GM23338 (cell line): ENCODE measurements around the gene ANO1. TPM values are rescaled to one million over a fixed set of nuclear protein-coding genes. Genes with fewer than 3 reads are reported as not detected.

ENCODE experiments used
- ATAC-seq: fragments of 200-7000 bp; cut with Tn5 transposase; 3 replicates; pipeline ENCODE4 v1.9.1; 2020
- DNase-seq: peaks from one replicate; pipeline ENCODE4 v3.0.0-alpha.2; 2015; ENCODE audit warnings: low spot score
- H2AFZ ChIP-seq: fragments of 200-600 bp; sonication (generic); 2 replicates; pipeline ENCODE4 v1.8.0; 2016; ENCODE audit warnings: antibody characterized with exemption, mild to moderate bottlenecking, moderate library complexity
- H3F3A ChIP-seq: fragments of 200-600 bp; sonication (generic); replicated peaks from 2 replicates; pipeline ENCODE4 v1.8.0; 2017; ENCODE audit warnings: antibody characterized with exemption, mixed run types, low read depth
- H3K27ac ChIP-seq: fragments of 200-600 bp; sonication (generic); 2 replicates; pipeline ENCODE4 v1.6.1; 2016; ENCODE audit warnings: low read depth
- H3K27me3 ChIP-seq: fragments of 200-600 bp; sonication (generic); 2 replicates; pipeline ENCODE4 v1.8.0; 2016; ENCODE audit warnings: mild to moderate bottlenecking, mixed run types, moderate library complexity; ENCODE audit not compliant: insufficient read depth
- H3K36me3 ChIP-seq: fragments of 200-600 bp; sonication (generic); 2 replicates; pipeline ENCODE4 v1.8.0; 2016; ENCODE audit warnings: mild to moderate bottlenecking; ENCODE audit not compliant: insufficient read depth
- H3K4me1 ChIP-seq: fragments of 200-600 bp; sonication (generic); 2 replicates; pipeline ENCODE4 v1.8.0; 2016; ENCODE audit warnings: mild to moderate bottlenecking, moderate library complexity; ENCODE audit not compliant: insufficient read depth
- H3K4me2 ChIP-seq: fragments of 200-600 bp; sonication (generic); 2 replicates; pipeline ENCODE4 v1.7.1; 2017; ENCODE audit warnings: mixed run types
- H3K4me3 ChIP-seq: fragments of 200-600 bp; sonication (generic); 2 replicates; pipeline ENCODE4 v1.6.1; 2016; ENCODE audit warnings: mixed run types
- H3K79me2 ChIP-seq: fragments of 200-600 bp; sonication (generic); replicated peaks from 2 replicates; pipeline ENCODE4 v1.8.0; 2017; ENCODE audit warnings: mild to moderate bottlenecking; ENCODE audit not compliant: insufficient read depth
- H3K9me2 ChIP-seq: fragments of 200-600 bp; sonication (generic); 2 replicates; pipeline ENCODE4 v1.8.0; 2017; ENCODE audit not compliant: insufficient read depth
- H4K20me1 ChIP-seq: fragments of 200-600 bp; sonication (generic); replicated peaks from 2 replicates; pipeline ENCODE4 v1.8.0; 2017; ENCODE audit warnings: mild to moderate bottlenecking; ENCODE audit not compliant: insufficient read depth
- H3K27ac Mint-ChIP-seq: 2 replicates; pipeline ENCODE4 v1.8.0; 2020; ENCODE audit warnings: inconsistent platforms, mild to moderate bottlenecking, moderate library complexity, mixed read lengths
- H3K27me3 Mint-ChIP-seq: 3 replicates; pipeline ENCODE4 v1.8.0; 2022; ENCODE audit warnings: low read depth, mild to moderate bottlenecking, moderate library complexity, mixed read lengths, inconsistent platforms; ENCODE audit not compliant: insufficient read depth, poor library complexity
- H3K36me3 Mint-ChIP-seq: 3 replicates; pipeline ENCODE4 v1.8.0; 2021; ENCODE audit warnings: low read depth, mild to moderate bottlenecking, inconsistent platforms, moderate library complexity, mixed read lengths
- H3K4me1 Mint-ChIP-seq: 3 replicates; pipeline ENCODE4 v1.8.0; 2020; ENCODE audit warnings: mild to moderate bottlenecking, inconsistent platforms, mixed read lengths
- H3K4me3 Mint-ChIP-seq: 3 replicates; pipeline ENCODE4 v1.8.0; 2021; ENCODE audit warnings: moderate library complexity, mild to moderate bottlenecking, inconsistent platforms, mixed read lengths
- H3K9me3 Mint-ChIP-seq: 3 replicates; pipeline ENCODE4 v1.8.0; 2020; ENCODE audit warnings: moderate library complexity, mild to moderate bottlenecking, inconsistent platforms, mixed read lengths
- ETS1 ChIP-seq: IDR thresholded peaks from 2 replicates; pipeline ENCODE4 v1.6.1; 2016; ENCODE audit warnings: antibody characterized with exemption
- EZH2 ChIP-seq: fragments of 200-600 bp; sonication (generic); IDR thresholded peaks from one replicate; pipeline ENCODE4 v1.8.0; 2017; ENCODE audit warnings: antibody characterized with exemption, mild to moderate bottlenecking, low read depth; ENCODE audit not compliant: unreplicated experiment
- EZH2phosphoT487 ChIP-seq: fragments of 200-600 bp; sonication (generic); IDR thresholded peaks from one replicate; pipeline ENCODE4 v1.8.1; 2018; ENCODE audit warnings: antibody characterized with exemption; ENCODE audit not compliant: unreplicated experiment
- NANOG ChIP-seq: IDR thresholded peaks from 2 replicates; pipeline ENCODE4 v1.6.1; 2016; ENCODE audit warnings: antibody characterized with exemption, borderline replicate concordance
- POLR2AphosphoS5 ChIP-seq: IDR thresholded peaks from 2 replicates; pipeline ENCODE4 v1.6.1; 2016; ENCODE audit warnings: antibody characterized with exemption, low read depth
- REST ChIP-seq: IDR thresholded peaks from one replicate; pipeline ENCODE4 v1.6.1; 2018; ENCODE audit warnings: antibody characterized with exemption; ENCODE audit not compliant: unreplicated experiment
- STAT1 ChIP-seq: IDR thresholded peaks from one replicate; pipeline ENCODE4 v1.6.1; 2016; ENCODE audit warnings: antibody characterized with exemption; ENCODE audit not compliant: unreplicated experiment
- ZNF114 ChIP-seq: fragments of 250-450 bp; sonication (Bioruptor Pico); IDR thresholded peaks from 2 replicates; pipeline ENCODE4 v1.5.0; 2020; ENCODE audit warnings: mild to moderate bottlenecking, moderate library complexity
- ZNF331 ChIP-seq: fragments of 250-450 bp; sonication (Bioruptor Pico); IDR thresholded peaks from 2 replicates; pipeline ENCODE4 v1.5.0; 2020; ENCODE audit warnings: low read depth, mild to moderate bottlenecking, moderate library complexity
- ZNF462 ChIP-seq: fragments of 250-450 bp; sonication (Bioruptor Pico); IDR thresholded peaks from 2 replicates; pipeline ENCODE4 v1.5.0; 2020; ENCODE audit warnings: mild to moderate bottlenecking, moderate library complexity
- polyA plus RNA-seq: library from polyadenylated mRNA; unstranded; fragments of >200 nt; fragmentation: Nextera tagmentation; extraction: Ambion mirVana; gene quantifications from 2 replicates; pipeline ENCODE4 v1.2.1, GENCODE V29; 2016
- total RNA-seq: library from RNA; depleted of rRNA; stranded (reverse); fragments of >200 nt; shearing (Covaris generic); gene quantifications from 2 replicates; pipeline ENCODE4 v1.2.3, GENCODE V29; 2014
- TF ChIP-seq, protein P1 (sequence below), 2 experiments: fragments of 200-600 bp in 1 of 2; sonication (generic) in 1 of 2; conservative IDR thresholded peaks; 2 replicates each; pipeline versions ENCODE4 v1.5.1 to v1.6.1; 2016 to 2017; ENCODE audit warnings: antibody characterized with exemption in 2 of 2, low read depth in 2 of 2, mild to moderate bottlenecking in 2 of 2, moderate library complexity in 1 of 2

Gene ANO1
- total and polyA plus RNA-seq, 2 experiments from 2014 or later, result 1.4 to 3.4 TPM

GRCh38 chr11:70030412-70030811 lies 47.7 kb upstream of the ANO1 start (continued):
- TF ChIP-seq REST, result no peak
- no peak for TF ChIP-seq ETS1
- TF ChIP-seq EZH2, result no peak
- no peak for TF ChIP-seq STAT1
- TF ChIP-seq POLR2AphosphoS5, result no peak
- TF ChIP-seq ZNF331 (CRISPR knock-in tag), result no peak
- no peak for TF ChIP-seq ZNF114 (CRISPR knock-in tag)
- no peak for TF ChIP-seq NANOG
- no peak for TF ChIP-seq EZH2phosphoT487
- TF ChIP-seq, protein P1, sequence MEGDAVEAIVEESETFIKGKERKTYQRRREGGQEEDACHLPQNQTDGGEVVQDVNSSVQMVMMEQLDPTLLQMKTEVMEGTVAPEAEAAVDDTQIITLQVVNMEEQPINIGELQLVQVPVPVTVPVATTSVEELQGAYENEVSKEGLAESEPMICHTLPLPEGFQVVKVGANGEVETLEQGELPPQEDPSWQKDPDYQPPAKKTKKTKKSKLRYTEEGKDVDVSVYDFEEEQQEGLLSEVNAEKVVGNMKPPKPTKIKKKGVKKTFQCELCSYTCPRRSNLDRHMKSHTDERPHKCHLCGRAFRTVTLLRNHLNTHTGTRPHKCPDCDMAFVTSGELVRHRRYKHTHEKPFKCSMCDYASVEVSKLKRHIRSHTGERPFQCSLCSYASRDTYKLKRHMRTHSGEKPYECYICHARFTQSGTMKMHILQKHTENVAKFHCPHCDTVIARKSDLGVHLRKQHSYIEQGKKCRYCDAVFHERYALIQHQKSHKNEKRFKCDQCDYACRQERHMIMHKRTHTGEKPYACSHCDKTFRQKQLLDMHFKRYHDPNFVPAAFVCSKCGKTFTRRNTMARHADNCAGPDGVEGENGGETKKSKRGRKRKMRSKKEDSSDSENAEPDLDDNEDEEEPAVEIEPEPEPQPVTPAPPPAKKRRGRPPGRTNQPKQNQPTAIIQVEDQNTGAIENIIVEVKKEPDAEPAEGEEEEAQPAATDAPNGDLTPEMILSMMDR (conservative IDR thresholded peaks at IDR 0.05; ENCODE audit: low read depth in 2 of 2), result no peak

- Mint-ChIP-seq H3K27ac (no peak overlapping the region), H3K9me3 (peaks cover 4% of the 10 kb centered on the region; the same call in 2 of the 3 replicates), H3K4me1 (peaks cover 10% of the 10 kb centered on the region; the same call in 2 of the 3 replicates), H3K4me3 (no peak overlapping the region), H3K36me3 (no peaks in the 10 kb centered on the region), H3K27me3 (peaks cover 5% of the 10 kb centered on the region)
- no peak for ATAC-seq
- no peaks in the 10 kb centered on the region for H3K27me3 ChIP-seq
- H3F3A ChIP-seq, result no peaks in the 10 kb centered on the region
- no peaks in the 10 kb centered on the region for H3K4me1 ChIP-seq
- no peaks in the 10 kb centered on the region; the same call in 1 of the 2 replicates for H4K20me1 ChIP-seq
- H3K9me2 ChIP-seq, result no peaks in the 10 kb centered on the region
- no peak overlapping the region for H2AFZ ChIP-seq
- H3K27ac ChIP-seq, result no peak overlapping the region
- no peaks in the 10 kb centered on the region for H3K79me2 ChIP-seq
- DNase-seq, result no peak
- H3K36me3 ChIP-seq, result no peaks in the 10 kb centered on the region
- H3K4me3 ChIP-seq, result no peak overlapping the region
- no peak overlapping the region for H3K4me2 ChIP-seq
- no peak for TF ChIP-seq EZH2phosphoT487
- TF ChIP-seq ZNF462 (CRISPR knock-in tag), result no peak
- no peak for TF ChIP-seq POLR2AphosphoS5
Measured at GRCh38 chr11:70031631-70032469, 46.3 kb upstream of the ANO1 start.
